Kidney (tissue), 14 donors: ENCODE results near the gene GATD1. TPM values are rescaled to one million over a fixed set of nuclear protein-coding genes. Genes with fewer than 3 reads are reported as not detected.

Source experiments
- DNase-seq, 5 donors: peaks; one replicate each; pipeline ENCODE4 v3.0.0-alpha.2; 2013 to 2020
- FAIRE-seq: peaks from 2 replicates; lab custom pipeline; 2012; peaks lifted over from hg19 to GRCh38; lab: Jason Lieb, UNC
- H3K27ac ChIP-seq, 2 donors: one replicate each; pipeline ENCODE4 v1.7.0; 2013; ENCODE audit warnings: low read depth in 2 of 2, low read length in 2 of 2, inconsistent platforms in 1 of 2
- H3K27me3 ChIP-seq: one replicate; pipeline ENCODE4 v1.7.1; 2013; ENCODE audit warnings: low read length, inconsistent platforms; ENCODE audit not compliant: control insufficient read depth, insufficient read depth
- H3K36me3 ChIP-seq, 3 donors: one replicate each; pipeline versions ENCODE4 v1.7.0 to v1.7.1; 2013; ENCODE audit warnings: low read length in 3 of 3, control low read depth in 1 of 3, inconsistent platforms in 1 of 3; ENCODE audit not compliant: insufficient read depth in 3 of 3, control insufficient read depth in 2 of 3
- H3K4me1 ChIP-seq, 3 donors: one replicate each; pipeline versions ENCODE4 v1.7.0 to v1.7.1; 2013; ENCODE audit warnings: low read length in 3 of 3, inconsistent platforms in 1 of 3, low read depth in 1 of 3; ENCODE audit not compliant: control insufficient read depth in 2 of 3, insufficient read depth in 2 of 3
- H3K4me3 ChIP-seq, 3 donors: one replicate each; pipeline versions ENCODE4 v1.7.0 to v1.8.1; 2013; ENCODE audit warnings: low read length in 3 of 3, control low read depth in 1 of 3, inconsistent platforms in 1 of 3
- H3K9ac ChIP-seq, 3 donors: one replicate each; pipeline versions ENCODE4 v1.7.0 to v1.7.1; 2013; ENCODE audit warnings: low read length in 3 of 3, control low read depth in 1 of 3, inconsistent platforms in 1 of 3
- H3K9me3 ChIP-seq, 3 donors: one replicate each; pipeline versions ENCODE4 v1.7.0 to v1.7.1; 2013; ENCODE audit warnings: low read length in 3 of 3, control low read depth in 1 of 3, inconsistent platforms in 1 of 3; ENCODE audit not compliant: control insufficient read depth in 2 of 3, insufficient read depth in 1 of 3
- intact Hi-C: fragments of 100-400 bp; cut with DNase I; formaldehyde crosslinking; loops from one replicate; pipeline ENCODE4 v1.11.1; 2022
- polyA plus RNA-seq: library from polyadenylated mRNA; stranded (reverse); fragments of 350-450 nt; fragmentation: Illumina TruSeq; extraction: RNeasy Lipid Tissue Mini Kit (QIAGEN cat#74804); gene quantifications from one replicate; pipeline ENCODE4 v1.2.3, GENCODE V29; 2014; ENCODE audit warnings: low read depth, low replicate concordance; ENCODE audit not compliant: insufficient read depth
- total RNA-seq: library from RNA; stranded (reverse); fragmentation: NEBNext Ultra II Directional; extraction: Animal tissue kit (Norgen Biotek cat#: 25700); gene quantifications from one replicate; pipeline ENCODE4 v1.2.1, GENCODE V29; 2021
- TF ChIP-seq, protein P1 (sequence below): IDR thresholded peaks from 3 replicates; pipeline ENCODE4 v1.5.1; 2012; ENCODE audit warnings: mild to moderate bottlenecking, moderate library complexity, borderline replicate concordance; ENCODE audit not compliant: insufficient read depth; ENCODE audit errors: extremely low read depth
- donor health status: control.
- donor health status: control.
- donor health status: control.
- donor health status: control.
- donor health status: control.
- donor health status: DM: yes; HTN: yes; CAD: no.
- donor health status: Normal renal cell carcinoma (clear cell type).

Gene GATD1
- total and polyA plus RNA-seq, 2 donors from 2014 or later: 38.3 to 66.2 TPM

DNA sequence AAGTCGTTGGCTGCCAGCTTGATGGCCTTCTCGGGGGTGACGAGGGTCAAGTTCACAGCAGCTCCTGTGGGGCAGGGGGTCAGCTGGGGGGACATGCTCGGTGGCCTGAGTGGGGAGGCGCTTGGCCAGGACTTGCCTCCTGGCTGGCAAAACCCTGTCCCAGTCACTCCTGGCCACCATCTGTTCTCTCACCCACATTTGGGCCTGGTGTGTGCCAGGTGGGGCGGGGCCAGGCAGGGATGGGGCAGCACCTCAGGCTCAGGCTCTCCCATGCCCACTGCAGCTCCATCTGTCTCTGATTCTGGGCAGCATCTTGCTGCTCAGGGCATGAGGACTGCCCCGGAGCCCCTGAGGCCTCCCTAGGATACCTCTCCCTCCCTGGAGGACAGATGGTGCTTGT lies 16.3 kb upstream of the GATD1 start:
- Histone ChIP-seq H3K4me1 (peaks cover 0 to 24% (median 8%) of the 10 kb centered on the region in 3 donors), H3K4me3 (no peak overlapping the region), H3K27me3 (no peaks in the 10 kb centered on the region), H3K9ac (no peak overlapping the region), H3K36me3 (no peaks in the 10 kb centered on the region), H3K9me3 (no peaks in the 10 kb centered on the region), H3K27ac (no peak overlapping the region)
- intact Hi-C loops: no loop called here
- FAIRE-seq (no peak), DNase-seq (no peak)
- TF ChIP-seq, protein P1, sequence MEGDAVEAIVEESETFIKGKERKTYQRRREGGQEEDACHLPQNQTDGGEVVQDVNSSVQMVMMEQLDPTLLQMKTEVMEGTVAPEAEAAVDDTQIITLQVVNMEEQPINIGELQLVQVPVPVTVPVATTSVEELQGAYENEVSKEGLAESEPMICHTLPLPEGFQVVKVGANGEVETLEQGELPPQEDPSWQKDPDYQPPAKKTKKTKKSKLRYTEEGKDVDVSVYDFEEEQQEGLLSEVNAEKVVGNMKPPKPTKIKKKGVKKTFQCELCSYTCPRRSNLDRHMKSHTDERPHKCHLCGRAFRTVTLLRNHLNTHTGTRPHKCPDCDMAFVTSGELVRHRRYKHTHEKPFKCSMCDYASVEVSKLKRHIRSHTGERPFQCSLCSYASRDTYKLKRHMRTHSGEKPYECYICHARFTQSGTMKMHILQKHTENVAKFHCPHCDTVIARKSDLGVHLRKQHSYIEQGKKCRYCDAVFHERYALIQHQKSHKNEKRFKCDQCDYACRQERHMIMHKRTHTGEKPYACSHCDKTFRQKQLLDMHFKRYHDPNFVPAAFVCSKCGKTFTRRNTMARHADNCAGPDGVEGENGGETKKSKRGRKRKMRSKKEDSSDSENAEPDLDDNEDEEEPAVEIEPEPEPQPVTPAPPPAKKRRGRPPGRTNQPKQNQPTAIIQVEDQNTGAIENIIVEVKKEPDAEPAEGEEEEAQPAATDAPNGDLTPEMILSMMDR: no peak

DNA sequence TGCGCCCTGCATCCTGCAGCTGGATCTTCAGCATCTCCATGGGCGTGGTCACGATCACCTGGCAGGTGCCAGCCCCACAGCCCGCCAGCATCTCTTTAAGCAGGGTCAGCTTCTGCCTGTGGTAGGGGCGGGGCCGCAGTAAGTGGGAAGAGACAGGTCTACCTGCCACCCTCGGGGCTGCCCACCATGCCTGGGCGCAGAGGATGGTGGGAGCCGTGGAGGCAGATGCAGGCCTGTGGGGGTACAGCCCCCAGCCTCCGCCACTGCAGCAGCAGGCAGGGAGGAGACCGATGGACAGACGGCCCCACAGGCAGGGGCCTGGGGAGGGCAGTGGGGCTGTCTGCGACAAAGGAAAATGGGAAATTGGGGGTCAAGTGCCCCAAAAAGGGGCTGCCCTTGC lies 15.6 kb upstream of the GATD1 start:
- Histone ChIP-seq H3K27ac (no peak overlapping the region), H3K9me3 (no peaks in the 10 kb centered on the region), H3K4me3 (no peak overlapping the region), H3K4me1 (peaks cover 0 to 21% (median 8%) of the 10 kb centered on the region in 3 donors), H3K9ac (no peak overlapping the region), H3K36me3 (no peaks in the 10 kb centered on the region), H3K27me3 (no peaks in the 10 kb centered on the region)
- FAIRE-seq (no peak), DNase-seq (no peak)
- TF ChIP-seq, protein P1: no peak
- intact Hi-C loops: no loop called here

DNA sequence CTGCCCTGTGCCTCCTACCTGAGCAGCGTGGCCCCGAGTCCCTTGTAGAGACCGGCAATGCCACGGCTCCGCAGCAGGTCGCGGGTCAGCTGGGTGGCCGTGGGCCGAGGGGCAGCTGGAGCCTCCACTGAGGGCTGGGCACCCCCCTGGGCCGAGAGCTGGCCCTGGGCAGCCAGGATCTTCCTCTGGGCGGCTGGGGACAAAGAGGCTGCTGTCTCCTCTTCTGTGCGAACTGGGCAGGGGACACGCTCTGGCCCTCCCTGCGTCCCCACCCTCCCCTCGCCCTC lies 15.2 kb upstream of the GATD1 start:
- no peak overlapping the region for H3K4me3 ChIP-seq
- DNase-seq: no peak
- H3K9me3 ChIP-seq: no peaks in the 10 kb centered on the region
- intact Hi-C loops: no loop called here
- FAIRE-seq: no peak
- TF ChIP-seq, protein P1: no peak
- H3K27ac ChIP-seq: no peak overlapping the region
- H3K9ac ChIP-seq: no peak overlapping the region
- no peaks in the 10 kb centered on the region for H3K36me3 ChIP-seq
- peaks cover 0 to 21% (median 8%) of the 10 kb centered on the region in 3 donors for H3K4me1 ChIP-seq
- H3K27me3 ChIP-seq: no peaks in the 10 kb centered on the region
